ENCODE data around the gene USP9Y. TPM values are rescaled to one million over a fixed set of nuclear protein-coding genes. Genes with fewer than 3 reads are reported as not detected.

USP9Y gene
- total RNA-seq, 2 experiments from 2014 or later = 10.7 to 13.5 TPM

Other genes starting within 250 kb of the USP9Y start
- gene DDX3Y, start 203.6 kb downstream of the USP9Y start, total RNA-seq = 100 to 1,000 TPM; 101 to 107 TPM

All from activated CD8-positive, alpha-beta memory T cell treated with anti-CD3 and anti-CD28 coated beads for 36 hours (primary cell).